Measurements from ENCODE around the gene BCORL1. TPM values are rescaled to one million over a fixed set of nuclear protein-coding genes. Genes with fewer than 3 reads are reported as not detected.
A peak's percentile ranks its signal among the peaks of the same experiment; 100 is the strongest.

BCORL1 gene
- total and polyA plus RNA-seq, 2 donors (not counting 3 experiments of a cell fraction or from before 2014, with no cell fraction given), result 1.8 to 13.1 TPM

- Histone ChIP-seq H3K36me3 (ENCODE audit: control insufficient read depth in 2 of 2, extremely low read depth in 1 of 2, insufficient read depth in 2 of 2, low read length in 2 of 2) (no peaks in the 10 kb centered on the region), H3K27me3 (ENCODE audit: control insufficient read depth in 2 of 2, insufficient read depth in 2 of 2, low read length in 2 of 2) (no peaks in the 10 kb centered on the region), H3K9me3 (replicated peaks; ENCODE audit: control insufficient read depth, insufficient read depth, low read length) (no peaks in the 10 kb centered on the region), H3K4me3 (replicated peaks in 1 of 3; ENCODE audit: insufficient read depth in 1 of 3, low read depth in 1 of 3, low read length in 3 of 3) (peak overlapping the region in 2 of 3 experiments; percentile 56), H3K9ac (replicated peaks; ENCODE audit: extremely low read depth, insufficient read depth, low read length) (no peak overlapping the region), H3K4me1 (ENCODE audit: control insufficient read depth, extremely low read depth, insufficient read depth, low read length) (peaks cover 11% of the 10 kb centered on the region), H3K9me1 (replicated peaks; ENCODE audit: control insufficient read depth, extremely low read depth, insufficient read depth, low read length) (no peaks in the 10 kb centered on the region), H3K4me2 (ENCODE audit: insufficient read depth, low read length) (peak overlapping the region; percentile 20), H4K20me1 (replicated peaks; ENCODE audit: control insufficient read depth, extremely low read depth, insufficient read depth, low read length) (no peaks in the 10 kb centered on the region), H3K27ac (ENCODE audit: insufficient read depth, low read depth, low read length) (no peak overlapping the region), H2AFZ (ENCODE audit: low read depth, low read length) (peak overlapping the region; percentile 36), H3K79me2 (ENCODE audit: control insufficient read depth, insufficient read depth, low read length) (no peaks in the 10 kb centered on the region)
- TF ChIP-seq MYC (IDR thresholded peaks at IDR 0.05; ENCODE audit: low read depth, low read length) (no peak), POLR2AphosphoS5 (IDR thresholded peaks at IDR 0.05; ENCODE audit: insufficient read depth, low read depth, low read length) (no peak), MAX (IDR thresholded peaks at IDR 0.05; ENCODE audit: insufficient read depth, insufficient read length) (no peak), POLR2A (IDR thresholded peaks at IDR 0.05; ENCODE audit: low read depth, low read length) (no peak), FOS (IDR thresholded peaks at IDR 0.05; ENCODE audit: borderline replicate concordance, insufficient read depth, low read length) (no peak), EZH2 (IDR thresholded peaks at IDR 0.05; ENCODE audit: borderline replicate concordance, low read depth, low read length, severe bottlenecking) (no peak), CTCF (IDR thresholded peaks at IDR 0.05; ENCODE audit: extremely low read depth in 1 of 2, insufficient read depth in 1 of 2, low read depth in 1 of 2, low read length in 2 of 2) (no peak), GATA2 (IDR thresholded peaks at IDR 0.05; ENCODE audit: insufficient read depth, insufficient read length, low read depth, low read length) (no peak), JUN (IDR thresholded peaks at IDR 0.05; ENCODE audit: borderline replicate concordance, insufficient read depth, insufficient read length, low read depth) (no peak)
- dilution Hi-C loops (cut with MboI; ENCODE audit: extremely low pct_ligation_motif_present, low sequenced_read_pairs), result no loop called here
- no peak for DNase-seq (ENCODE audit: low read depth, low spot score)
- ChIA-PET POLR2A (no interaction called here), CTCF (no interaction called here)
- no TSS peak for BruUV-seq (replicated peaks)
- intact Hi-C loops (cut with micrococcal nuclease), result loop anchor here (5.0 kb wide), 1 partner anchor 78 kb away; no protein-coding TSS in a partner anchor
- no peak for FAIRE-seq
These were observed 1.9 kb downstream of the BCORL1 start for GRCh38 chrX:129984111-129984958.

Measured in endothelial cell of umbilical vein (primary cell).